H9 (cell line): ENCODE data around the gene PTGDR2. TPM values are rescaled to one million over a fixed set of nuclear protein-coding genes. Genes with fewer than 3 reads are reported as not detected.

ENCODE experiments used
- DNase-seq: peaks from one replicate; pipeline ENCODE4 v3.0.0-alpha.2; 2017
- H2AFZ ChIP-seq: one replicate; pipeline ENCODE4 v1.6.1; 2013; ENCODE audit warnings: mild to moderate bottlenecking, low read length, control low read depth, moderate library complexity
- H2AK5ac ChIP-seq: 2 replicates; pipeline ENCODE4 v1.6.1; 2013; ENCODE audit warnings: low read length, control low read depth, mixed read lengths; ENCODE audit not compliant: insufficient read length
- H2BK120ac ChIP-seq: one replicate; pipeline ENCODE4 v1.6.1; 2013; ENCODE audit warnings: low read depth, mild to moderate bottlenecking, low read length, control low read depth, inconsistent platforms; ENCODE audit not compliant: poor library complexity, severe bottlenecking
- H2BK12ac ChIP-seq: 2 replicates; pipeline ENCODE4 v1.6.1; 2013; ENCODE audit warnings: low read length, control low read depth, mixed read lengths, low read depth; ENCODE audit not compliant: insufficient read length
- H2BK15ac ChIP-seq: 2 replicates; pipeline ENCODE4 v1.6.1; 2013; ENCODE audit warnings: low read depth, low read length, control low read depth
- H2BK20ac ChIP-seq: one replicate; pipeline ENCODE4 v1.6.1; 2013; ENCODE audit warnings: low read depth, mild to moderate bottlenecking, low read length, control low read depth, inconsistent platforms; ENCODE audit not compliant: poor library complexity, severe bottlenecking
- H2BK5ac ChIP-seq: 2 replicates; pipeline ENCODE4 v1.6.1; 2013; ENCODE audit warnings: low read length, control low read depth, mixed read lengths; ENCODE audit not compliant: insufficient read length
- H3K14ac ChIP-seq: 2 replicates; pipeline ENCODE4 v1.6.1; 2013; ENCODE audit warnings: low read length, control low read depth; ENCODE audit not compliant: insufficient read depth
- H3K18ac ChIP-seq: 2 replicates; pipeline ENCODE4 v1.6.1; 2013; ENCODE audit warnings: low read depth, mild to moderate bottlenecking, mixed read lengths, low read length, control low read depth; ENCODE audit not compliant: insufficient read length
- H3K23ac ChIP-seq: 2 replicates; pipeline ENCODE4 v1.6.1; 2013; ENCODE audit warnings: low read length, control low read depth, mixed read lengths, low read depth; ENCODE audit not compliant: insufficient read length
- H3K23me2 ChIP-seq: 2 replicates; pipeline ENCODE4 v1.6.1; 2013; ENCODE audit warnings: low read depth, mild to moderate bottlenecking, mixed read lengths, low read length, control low read depth; ENCODE audit not compliant: insufficient read length, poor library complexity, severe bottlenecking
- H3K27ac ChIP-seq: 2 replicates; pipeline ENCODE4 v1.5.1; 2013; ENCODE audit warnings: low read length, control low read depth, mixed read lengths, low read depth; ENCODE audit not compliant: insufficient read length
- H3K27me3 ChIP-seq: 2 replicates; pipeline ENCODE4 v1.6.1; 2013; ENCODE audit warnings: low read length, control low read depth, inconsistent platforms; ENCODE audit not compliant: insufficient read depth
- H3K4ac ChIP-seq: 2 replicates; pipeline ENCODE4 v1.6.1; 2013; ENCODE audit warnings: low read depth, mild to moderate bottlenecking, control low read depth, inconsistent platforms, low read length, moderate library complexity
- H3K4me1 ChIP-seq: 2 replicates; pipeline ENCODE4 v1.6.1; 2013; ENCODE audit warnings: low read length, control low read depth, inconsistent platforms; ENCODE audit not compliant: insufficient read depth
- H3K4me2 ChIP-seq: 2 replicates; pipeline ENCODE4 v1.6.1; 2013; ENCODE audit warnings: low read length, control low read depth, mixed read lengths; ENCODE audit not compliant: insufficient read length, insufficient read depth
- H3K56ac ChIP-seq: 2 replicates; pipeline ENCODE4 v1.6.1; 2013; ENCODE audit warnings: low read depth, mild to moderate bottlenecking, mixed read lengths, low read length, control low read depth; ENCODE audit not compliant: insufficient read length
- H3K79me1 ChIP-seq: 2 replicates; pipeline ENCODE4 v1.6.1; 2013; ENCODE audit warnings: low read depth, mild to moderate bottlenecking, moderate library complexity, low read length, control low read depth, inconsistent platforms; ENCODE audit not compliant: insufficient read depth, poor library complexity, severe bottlenecking
- H3K79me2 ChIP-seq: 2 replicates; pipeline ENCODE4 v1.6.1; 2013; ENCODE audit warnings: low read length, control low read depth, inconsistent platforms; ENCODE audit not compliant: insufficient read depth
- H3K9ac ChIP-seq: 2 replicates; pipeline ENCODE4 v1.6.1; 2013; ENCODE audit warnings: low read length, control low read depth, mixed read lengths; ENCODE audit not compliant: insufficient read length; ENCODE audit errors: extremely low read depth
- H3K9me3 ChIP-seq: one replicate; pipeline ENCODE4 v1.6.1; 2013; ENCODE audit warnings: low read depth, low read length, inconsistent platforms; ENCODE audit not compliant: control insufficient read depth
- H3T11ph ChIP-seq: one replicate; pipeline ENCODE4 v1.6.1; 2013; ENCODE audit warnings: mild to moderate bottlenecking, low read length, control low read depth, inconsistent platforms
- H4K20me1 ChIP-seq: one replicate; pipeline ENCODE4 v1.6.1; 2013; ENCODE audit not compliant: control insufficient read depth, insufficient read length, insufficient read depth
- H4K5ac ChIP-seq: 2 replicates; pipeline ENCODE4 v1.6.1; 2013; ENCODE audit warnings: low read depth, mild to moderate bottlenecking, mixed read lengths, low read length, control low read depth; ENCODE audit not compliant: insufficient read length
- H4K8ac ChIP-seq: replicated peaks from 2 replicates; pipeline ENCODE4 v1.6.1; 2013; ENCODE audit warnings: low read length, control low read depth, mixed read lengths, low read depth; ENCODE audit not compliant: insufficient read length
- H4K91ac ChIP-seq: 2 replicates; pipeline ENCODE4 v1.6.1; 2013; ENCODE audit warnings: low read depth, mild to moderate bottlenecking, moderate library complexity, mixed read lengths, low read length, control low read depth; ENCODE audit not compliant: insufficient read length
- H3K27ac Mint-ChIP-seq, 3 experiments: 2 replicates in 2 of 3; 3 replicates in 1 of 3; pipeline ENCODE4 v1.8.0; 2020 to 2021; ENCODE audit warnings: mixed read lengths in 3 of 3, mild to moderate bottlenecking in 1 of 3, moderate library complexity in 1 of 3
- H3K27me3 Mint-ChIP-seq: 2 replicates; pipeline ENCODE4 v1.8.0; 2021; ENCODE audit warnings: low read depth, mild to moderate bottlenecking, moderate library complexity, mixed read lengths
- H3K36me3 Mint-ChIP-seq, 3 experiments: 2 replicates in 2 of 3; 3 replicates in 1 of 3; pipeline ENCODE4 v1.8.0; 2020 to 2021; ENCODE audit warnings: low read depth in 3 of 3, mixed read lengths in 3 of 3; ENCODE audit not compliant: insufficient read depth in 1 of 3
- H3K4me1 Mint-ChIP-seq, 2 experiments: 2 replicates each; pipeline ENCODE4 v1.8.0; 2020; ENCODE audit warnings: mixed read lengths in 2 of 2
- H3K4me3 Mint-ChIP-seq, 2 experiments: 2 replicates in 1 of 2; 3 replicates in 1 of 2; pipeline ENCODE4 v1.8.0; 2020 to 2021; ENCODE audit warnings: mild to moderate bottlenecking in 2 of 2, mixed read lengths in 2 of 2, moderate library complexity in 1 of 2
- H3K9me3 Mint-ChIP-seq, 2 experiments: 2 replicates in 1 of 2; 3 replicates in 1 of 2; pipeline ENCODE4 v1.8.0; 2020; ENCODE audit warnings: mild to moderate bottlenecking in 2 of 2, mixed read lengths in 2 of 2, moderate library complexity in 1 of 2
- WGBS: extraction: QIAGEN DNeasy Blood & Tissue Kit; methylation state at CpG from one replicate; pipeline ENCODE4 v1.1.7; 2013; ENCODE audit warnings: missing lambda C conversion rate, low lambda C conversion rate, mixed read lengths; ENCODE audit not compliant: insufficient read length; ENCODE audit errors: extremely low coverage; 5-methylcytosine and 5-hydroxymethylcytosine counted together
- total RNA-seq: library from RNA; stranded (reverse); gene quantifications from 2 replicates; pipeline ENCODE4 v1.2.1, GENCODE V29; 2021
- TF ChIP-seq, protein P1 (sequence below): fragments of 200-600 bp; sonication (generic); conservative IDR thresholded peaks from 3 replicates; pipeline ENCODE4 v1.8.0; 2021; ENCODE audit warnings: antibody characterized with exemption, mild to moderate bottlenecking

PTGDR2 gene
- total RNA-seq, 1 experiment from 2014 or later: not detected

GRCh38 chr11:60831501-60832079 is 24.2 kb downstream of the PTGDR2 start:
- H3K4me3 Mint-ChIP-seq: no peak overlapping the region
- H2BK20ac ChIP-seq: no peak overlapping the region
- no peak overlapping the region for H3K14ac ChIP-seq
- H2BK12ac ChIP-seq: no peak overlapping the region
- no peak overlapping the region for H3K9ac ChIP-seq
- no peak for DNase-seq
- no peak overlapping the region for H3T11ph ChIP-seq
- TF ChIP-seq, protein P1, sequence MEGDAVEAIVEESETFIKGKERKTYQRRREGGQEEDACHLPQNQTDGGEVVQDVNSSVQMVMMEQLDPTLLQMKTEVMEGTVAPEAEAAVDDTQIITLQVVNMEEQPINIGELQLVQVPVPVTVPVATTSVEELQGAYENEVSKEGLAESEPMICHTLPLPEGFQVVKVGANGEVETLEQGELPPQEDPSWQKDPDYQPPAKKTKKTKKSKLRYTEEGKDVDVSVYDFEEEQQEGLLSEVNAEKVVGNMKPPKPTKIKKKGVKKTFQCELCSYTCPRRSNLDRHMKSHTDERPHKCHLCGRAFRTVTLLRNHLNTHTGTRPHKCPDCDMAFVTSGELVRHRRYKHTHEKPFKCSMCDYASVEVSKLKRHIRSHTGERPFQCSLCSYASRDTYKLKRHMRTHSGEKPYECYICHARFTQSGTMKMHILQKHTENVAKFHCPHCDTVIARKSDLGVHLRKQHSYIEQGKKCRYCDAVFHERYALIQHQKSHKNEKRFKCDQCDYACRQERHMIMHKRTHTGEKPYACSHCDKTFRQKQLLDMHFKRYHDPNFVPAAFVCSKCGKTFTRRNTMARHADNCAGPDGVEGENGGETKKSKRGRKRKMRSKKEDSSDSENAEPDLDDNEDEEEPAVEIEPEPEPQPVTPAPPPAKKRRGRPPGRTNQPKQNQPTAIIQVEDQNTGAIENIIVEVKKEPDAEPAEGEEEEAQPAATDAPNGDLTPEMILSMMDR: no peak
- no peaks in the 10 kb centered on the region for H3K79me2 ChIP-seq
- H2AFZ ChIP-seq: no peak overlapping the region
- H3K36me3 Mint-ChIP-seq: no peaks in the 10 kb centered on the region
- peaks cover 17% of the 10 kb centered on the region for H3K27me3 Mint-ChIP-seq
- H2AK5ac ChIP-seq: no peak overlapping the region
- no peak overlapping the region for H4K91ac ChIP-seq
- WGBS: no CpG with 5 or more reads among the region's 7 CpGs
- no peak overlapping the region for H2BK120ac ChIP-seq
- H4K5ac ChIP-seq: no peak overlapping the region
- no peak overlapping the region for H2BK15ac ChIP-seq
- H3K27me3 ChIP-seq: no peaks in the 10 kb centered on the region
- no peak overlapping the region for H3K18ac ChIP-seq
- no peaks in the 10 kb centered on the region for H4K20me1 ChIP-seq
- H3K27ac Mint-ChIP-seq: no peak overlapping the region
- no peaks in the 10 kb centered on the region for H3K23me2 ChIP-seq
- H3K4ac ChIP-seq: no peak overlapping the region
- peaks cover 0 to 3% of the 10 kb centered on the region in 2 experiments; a peak in 1 of 4 replicates for H3K4me1 Mint-ChIP-seq
- no peaks in the 10 kb centered on the region for H3K79me1 ChIP-seq
- no peaks in the 10 kb centered on the region for H3K4me1 ChIP-seq
- no peak overlapping the region for H2BK5ac ChIP-seq
- H3K4me2 ChIP-seq: no peak overlapping the region
- no peaks in the 10 kb centered on the region for H3K9me3 ChIP-seq
- H3K23ac ChIP-seq: no peak overlapping the region
- no peak overlapping the region for H3K27ac ChIP-seq
- H3K9me3 Mint-ChIP-seq: no peaks in the 10 kb centered on the region
- no peak overlapping the region for H4K8ac ChIP-seq
- H3K56ac ChIP-seq: no peak overlapping the region
